Measurements from ENCODE around the gene SPATA2.
"Not testable (repeated sequence)": the region's sequence is repeated elsewhere in the genome, so short reads cannot be mapped to it uniquely, and the experiment has no call there.

DNA sequence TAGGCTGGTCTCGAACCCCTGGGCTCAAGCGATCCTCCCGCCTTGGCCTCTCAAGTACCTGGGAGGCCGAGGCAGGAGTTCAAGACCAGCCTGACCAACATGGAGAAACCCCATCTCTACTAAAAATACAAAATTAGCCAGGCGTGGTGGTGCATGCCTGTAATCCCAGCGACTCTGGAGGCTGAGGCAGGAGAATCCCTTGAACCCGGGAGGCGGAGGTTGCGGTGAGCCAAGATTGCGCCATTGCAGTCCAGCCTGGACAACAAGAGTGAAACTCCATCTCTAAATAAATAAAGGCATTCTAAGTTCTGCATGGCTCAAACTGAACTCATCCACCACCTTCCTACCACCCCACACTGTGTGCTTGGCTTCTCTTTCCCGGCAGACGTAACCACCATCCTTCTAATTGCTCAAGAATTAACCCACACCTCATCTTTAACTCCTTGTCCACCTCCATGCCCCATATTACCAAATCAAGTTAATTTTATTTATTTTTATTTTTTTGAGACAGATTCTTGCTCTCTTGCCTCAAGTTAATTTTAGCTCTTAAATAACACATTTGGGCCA is 40.6 kb upstream of the SPATA2 start:
- not testable (repeated sequence) for TF ChIP-seq RFX5 (IDR thresholded peaks at IDR 0.05; ENCODE audit: borderline replicate concordance, low read depth, low read length); POLR2AphosphoS5 (IDR thresholded peaks at IDR 0.05; ENCODE audit: low read depth, low read length); EGR1 (IDR thresholded peaks at IDR 0.05; ENCODE audit: borderline replicate concordance, low read depth, low read length); BCL11A (IDR thresholded peaks at IDR 0.05; ENCODE audit: low read depth in 2 of 2, low read length in 2 of 2); CTCF (IDR thresholded peaks at IDR 0.05; ENCODE audit: control extremely low read depth in 1 of 3, insufficient read depth in 1 of 3, low read depth in 1 of 3, low read length in 3 of 3); EP300 (IDR thresholded peaks at IDR 0.05; ENCODE audit: borderline replicate concordance in 1 of 2, low read depth in 2 of 2, low read length in 2 of 2)
- TF ChIP-seq, protein P1, sequence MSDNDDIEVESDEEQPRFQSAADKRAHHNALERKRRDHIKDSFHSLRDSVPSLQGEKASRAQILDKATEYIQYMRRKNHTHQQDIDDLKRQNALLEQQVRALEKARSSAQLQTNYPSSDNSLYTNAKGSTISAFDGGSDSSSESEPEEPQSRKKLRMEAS (IDR thresholded peaks at IDR 0.05), result not testable (repeated sequence)

Measured in H1 (cell line).